Activated gamma-delta T cell (primary cell): ENCODE measurements around the gene ZC3HAV1L.
A peak's percentile ranks its signal among the peaks of the same experiment; 100 is the strongest.
"Not testable (repeated sequence)": the region's sequence is repeated elsewhere in the genome, so short reads cannot be mapped to it uniquely, and the experiment has no call there.

Experiments used
- DNase-seq: peaks from one replicate; lab custom pipeline; 2025; lab: John Stamatoyannopoulos, UW

ZC3HAV1L gene

DNA sequence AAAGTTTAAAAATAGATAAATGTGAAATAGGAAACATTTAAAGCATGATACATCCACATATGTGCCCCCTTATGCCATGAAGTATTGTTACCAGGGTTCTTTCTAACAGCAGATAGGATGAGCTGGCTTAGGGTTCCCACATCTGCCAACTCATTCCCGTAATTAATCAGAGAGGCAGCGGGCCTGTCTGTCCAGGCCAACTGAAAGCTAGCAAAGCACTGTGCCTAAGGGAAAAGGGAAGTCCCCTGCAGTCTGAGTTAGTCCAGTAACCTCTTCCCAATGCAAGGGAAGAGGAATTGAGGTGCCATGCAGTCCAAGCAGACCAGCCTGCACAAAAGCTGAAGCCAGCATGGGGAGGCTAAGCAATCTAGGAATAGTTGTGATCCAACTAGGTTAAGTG lies 18.3 kb upstream of the ZC3HAV1L start:
- DNase-seq: no peak

DNA sequence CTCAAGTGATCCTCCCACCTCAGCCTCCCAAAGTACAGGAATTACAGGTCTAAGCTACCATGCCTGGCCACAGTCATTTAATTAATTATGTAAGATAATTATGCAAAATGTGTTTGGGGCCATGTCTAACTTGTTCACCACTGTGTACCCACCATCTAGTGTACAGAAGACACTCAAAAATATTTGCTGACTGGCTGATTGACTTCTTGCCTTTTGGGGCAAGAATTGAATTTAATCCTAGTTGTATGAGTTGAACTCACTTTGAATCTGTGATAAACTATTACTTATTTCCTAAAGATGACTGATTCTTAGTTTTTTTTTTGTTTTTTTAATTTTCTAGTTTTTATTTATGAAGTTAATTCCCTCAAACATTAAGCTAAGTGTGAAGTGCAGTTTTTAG lies 15.8 kb upstream of the ZC3HAV1L start:
- DNase-seq: no peak

DNA sequence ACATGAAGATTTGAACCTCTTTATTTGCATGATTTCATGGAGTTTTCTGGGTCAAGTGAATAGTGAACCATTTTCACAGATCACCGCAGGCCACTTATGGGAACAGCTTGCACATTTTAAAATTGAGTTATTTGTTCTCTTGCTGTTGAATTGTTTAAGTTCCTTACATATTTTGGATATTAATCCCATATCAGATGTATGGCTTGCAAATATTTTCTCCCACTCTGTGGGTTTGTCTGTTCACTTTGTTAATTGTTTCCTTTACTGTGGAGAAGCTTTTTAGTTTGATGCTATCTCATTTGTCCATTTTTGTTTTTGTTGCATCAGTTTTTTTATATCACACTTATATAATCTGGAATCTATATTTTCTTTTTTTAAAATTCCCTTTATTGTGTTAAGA lies 14.1 kb upstream of the ZC3HAV1L start:
- no peak for DNase-seq

DNA sequence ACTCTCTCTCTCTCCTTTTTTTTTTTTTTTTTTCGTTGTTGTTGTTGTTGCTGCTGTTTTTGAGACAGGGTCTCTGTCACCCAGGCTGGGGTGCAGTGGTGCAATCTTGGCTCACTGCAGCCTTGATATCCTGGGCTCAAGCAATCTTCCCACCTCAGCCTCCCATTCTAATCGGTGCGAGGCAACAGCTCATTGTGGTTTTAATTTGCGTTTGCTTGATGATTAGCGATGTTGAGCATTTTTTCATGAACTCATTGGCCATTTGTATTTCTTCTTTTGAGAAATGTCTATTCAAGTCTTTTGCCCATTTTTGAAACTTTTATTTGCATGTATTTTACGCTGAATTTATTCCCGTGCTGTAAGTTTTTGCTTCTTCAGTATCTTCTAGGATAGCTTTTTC lies 13.3 kb upstream of the ZC3HAV1L start:
- no peak for DNase-seq

DNA sequence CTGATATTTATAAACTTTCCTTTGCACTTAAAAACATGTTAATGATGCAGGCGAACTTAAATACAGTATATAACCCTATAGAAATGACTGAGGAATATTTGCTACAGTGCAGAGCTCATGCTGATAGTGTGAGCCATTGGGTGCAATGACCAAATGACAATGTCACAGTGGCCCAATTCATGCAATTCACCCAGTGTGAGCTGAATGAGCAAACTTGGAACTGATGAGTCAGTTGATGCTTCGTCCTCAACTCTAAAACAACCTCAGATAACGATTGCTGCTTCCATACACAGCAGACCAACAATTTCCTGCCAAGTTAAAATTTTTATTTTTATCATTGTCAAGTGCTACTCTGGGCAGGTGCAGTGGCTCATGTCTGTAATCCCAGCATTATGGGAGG lies 12.1 kb upstream of the ZC3HAV1L start:
- no peak for DNase-seq

DNA sequence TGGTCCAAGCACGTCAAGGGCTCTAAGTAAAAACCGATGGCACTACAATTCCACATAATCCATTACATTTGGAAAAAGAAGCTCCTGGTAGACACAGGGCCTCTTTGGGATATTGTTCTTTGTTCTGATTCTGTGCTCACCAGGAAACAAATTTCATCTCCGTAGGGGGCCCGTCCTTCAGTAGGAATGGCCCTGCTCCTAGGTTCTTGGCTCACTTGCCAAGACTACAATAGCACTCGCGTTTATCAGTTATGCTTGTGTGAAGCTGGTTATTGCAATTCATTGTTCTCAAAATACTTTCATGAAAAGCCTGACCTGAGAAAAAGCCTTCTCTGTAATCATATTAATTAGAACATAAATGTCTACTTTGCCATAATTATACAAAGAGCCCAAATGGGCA lies 10.3 kb upstream of the ZC3HAV1L start:
- no peak for DNase-seq

DNA sequence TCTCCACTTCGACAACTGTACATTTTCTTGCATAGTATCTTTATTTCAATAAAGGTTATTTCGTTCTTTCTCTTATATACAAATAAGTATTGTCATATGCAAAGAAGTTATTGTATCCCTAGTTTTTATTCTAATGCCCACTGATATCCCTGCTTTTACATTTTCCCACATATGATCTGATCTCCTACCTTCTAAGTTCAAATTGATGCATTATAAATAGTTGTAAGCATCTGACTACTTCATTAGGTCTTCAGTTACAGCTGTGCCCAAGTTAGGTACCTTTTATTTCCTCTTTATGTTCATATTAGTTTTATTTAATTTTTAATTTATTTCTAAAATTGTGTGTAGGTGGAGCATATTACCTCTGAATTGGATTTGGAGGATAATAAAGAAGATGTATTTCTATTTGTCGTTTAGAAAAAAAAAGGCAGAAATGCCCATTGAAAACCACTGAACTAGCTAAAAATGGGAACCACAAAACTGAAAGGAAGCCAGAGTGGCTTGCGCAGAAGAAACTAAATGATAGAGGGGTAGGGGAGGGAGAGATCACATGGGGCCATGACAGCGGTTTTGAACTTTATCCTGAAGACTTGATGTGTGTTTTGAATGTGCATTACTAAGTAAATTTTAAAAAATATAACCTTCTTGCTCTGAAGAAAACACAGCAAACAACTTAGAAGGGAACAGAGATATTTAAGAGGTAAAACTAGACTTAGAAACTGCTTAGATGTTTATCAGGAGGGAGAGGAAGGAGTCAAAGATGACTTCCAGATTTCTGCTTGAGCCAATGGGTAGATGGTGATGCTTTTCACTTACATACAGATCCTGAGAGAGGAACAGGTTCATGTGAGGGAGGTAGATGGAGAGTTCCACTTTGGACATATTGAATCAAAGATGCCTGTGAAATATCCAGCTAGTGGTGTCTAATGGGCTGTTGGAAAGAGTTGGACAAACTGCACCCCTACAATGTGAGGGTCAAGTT lies 9.3 kb upstream of the ZC3HAV1L start:
- no peak for DNase-seq

DNA sequence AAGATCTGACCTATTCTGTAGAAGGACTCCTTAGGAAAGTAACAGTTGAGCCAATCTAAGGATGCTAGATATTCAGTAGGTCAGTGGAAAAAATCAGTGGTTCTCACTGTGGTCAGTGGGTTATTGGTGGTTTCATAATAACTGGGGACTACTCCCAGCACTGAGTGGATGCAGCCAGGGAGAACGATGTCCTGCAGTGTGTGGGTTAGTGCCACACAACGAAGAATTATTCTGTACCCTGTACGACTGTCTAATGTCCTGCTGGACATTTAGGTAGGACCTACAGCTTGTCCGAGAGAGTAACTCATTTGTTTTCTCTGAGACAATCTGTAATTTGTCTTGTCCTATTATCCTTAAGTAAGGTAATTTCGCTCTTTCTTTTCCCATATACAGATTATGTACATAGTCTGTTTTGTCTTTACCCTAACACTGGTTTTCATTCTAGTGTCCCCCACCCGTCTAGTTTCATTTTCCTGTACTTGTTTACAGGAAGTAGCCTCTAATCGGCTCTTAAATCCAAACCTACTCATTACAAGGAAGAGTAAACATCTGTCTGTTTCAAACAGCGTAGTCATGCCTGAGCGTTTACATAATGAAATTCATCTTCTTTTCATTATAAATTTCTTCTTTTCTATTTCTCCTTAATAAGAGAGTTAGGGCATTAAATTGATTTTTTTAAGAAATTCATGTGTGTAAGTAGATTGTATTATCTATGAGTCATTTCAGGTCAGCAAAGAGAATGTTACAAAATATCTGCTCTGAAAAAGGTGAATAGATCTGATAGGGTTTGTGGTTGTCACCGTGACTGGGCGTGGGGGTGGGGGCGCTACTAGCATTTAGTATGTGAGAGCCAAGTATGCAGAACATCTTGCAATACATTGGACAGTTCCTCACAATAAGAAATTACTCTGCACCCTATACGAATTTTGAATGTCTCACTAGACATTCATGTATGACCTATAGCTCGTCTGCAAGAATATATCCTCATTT lies 8.3 kb upstream of the ZC3HAV1L start:
- DNase-seq: peak; percentile 46

DNA sequence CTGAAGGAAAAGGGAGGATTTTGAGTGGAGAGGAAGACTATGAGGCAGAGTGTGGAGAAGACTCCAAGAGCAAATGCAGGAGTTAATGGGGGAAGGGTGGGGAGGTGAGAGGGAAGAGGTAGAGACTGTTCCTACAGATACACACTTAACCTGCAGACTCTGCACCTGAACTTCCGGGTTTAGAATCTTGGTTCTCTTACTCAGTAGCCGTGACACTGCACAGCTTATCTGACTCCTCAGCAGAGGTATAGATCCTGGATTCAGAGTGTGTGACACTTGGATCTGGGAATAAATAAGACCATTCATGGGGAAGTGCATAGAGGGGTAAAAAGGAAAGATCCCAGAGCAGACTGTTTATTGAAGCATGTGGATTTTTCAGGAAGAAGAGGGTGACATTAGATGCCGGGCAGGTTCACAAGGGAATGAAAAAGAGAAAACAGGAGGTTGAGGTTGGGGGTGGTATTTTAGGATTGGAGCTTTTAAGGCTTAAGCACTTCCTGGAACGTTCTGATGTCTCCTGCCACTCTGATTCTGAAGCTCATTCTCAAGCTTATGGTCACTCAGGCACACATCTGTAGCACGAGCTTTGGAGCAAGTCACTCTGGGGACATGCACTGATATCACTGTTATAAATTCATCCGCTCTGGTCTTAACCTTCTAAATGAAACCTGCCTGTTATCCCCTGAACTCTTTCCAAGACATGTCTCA lies 5.7 kb upstream of the ZC3HAV1L start:
- DNase-seq: no peak

DNA sequence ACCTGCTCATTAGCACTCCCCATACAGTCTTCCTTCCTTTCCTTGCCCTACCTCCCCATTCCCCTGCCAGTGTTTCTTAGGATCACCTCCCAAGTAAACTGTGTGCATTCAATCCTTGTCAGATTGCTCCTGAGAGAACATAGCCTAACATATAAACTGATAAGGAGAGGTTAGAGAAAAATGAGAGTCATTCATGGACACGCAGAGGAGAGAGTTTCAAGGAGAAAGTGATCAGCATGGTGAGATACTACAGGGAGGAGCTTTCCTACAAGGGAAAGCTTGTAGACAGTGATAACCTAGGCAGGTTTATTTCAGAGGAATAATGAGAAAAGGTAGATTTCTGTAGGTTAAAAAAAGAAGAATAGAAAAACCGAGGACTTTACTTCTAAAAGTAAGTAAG lies 2.8 kb upstream of the ZC3HAV1L start:
- DNase-seq: no peak

DNA sequence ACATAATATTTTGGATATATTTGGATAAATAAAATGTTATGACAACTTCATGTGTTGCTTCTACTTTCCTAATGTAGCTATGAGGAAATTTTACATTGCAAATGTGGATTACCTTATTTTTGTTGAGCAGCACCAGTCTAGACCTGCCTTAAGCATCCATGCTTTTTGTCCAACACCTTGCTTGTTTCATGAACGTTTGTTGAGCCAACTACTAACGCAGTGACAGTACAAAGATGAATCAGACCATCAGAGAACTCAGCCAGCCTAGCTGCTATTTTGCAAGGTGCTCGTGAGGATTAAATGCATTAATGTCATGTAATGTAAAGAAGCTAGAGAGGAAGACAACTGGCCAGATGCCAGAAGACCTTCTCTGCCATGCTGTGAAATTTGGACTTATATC lies 1.1 kb upstream of the ZC3HAV1L start:
- no peak for DNase-seq

DNA sequence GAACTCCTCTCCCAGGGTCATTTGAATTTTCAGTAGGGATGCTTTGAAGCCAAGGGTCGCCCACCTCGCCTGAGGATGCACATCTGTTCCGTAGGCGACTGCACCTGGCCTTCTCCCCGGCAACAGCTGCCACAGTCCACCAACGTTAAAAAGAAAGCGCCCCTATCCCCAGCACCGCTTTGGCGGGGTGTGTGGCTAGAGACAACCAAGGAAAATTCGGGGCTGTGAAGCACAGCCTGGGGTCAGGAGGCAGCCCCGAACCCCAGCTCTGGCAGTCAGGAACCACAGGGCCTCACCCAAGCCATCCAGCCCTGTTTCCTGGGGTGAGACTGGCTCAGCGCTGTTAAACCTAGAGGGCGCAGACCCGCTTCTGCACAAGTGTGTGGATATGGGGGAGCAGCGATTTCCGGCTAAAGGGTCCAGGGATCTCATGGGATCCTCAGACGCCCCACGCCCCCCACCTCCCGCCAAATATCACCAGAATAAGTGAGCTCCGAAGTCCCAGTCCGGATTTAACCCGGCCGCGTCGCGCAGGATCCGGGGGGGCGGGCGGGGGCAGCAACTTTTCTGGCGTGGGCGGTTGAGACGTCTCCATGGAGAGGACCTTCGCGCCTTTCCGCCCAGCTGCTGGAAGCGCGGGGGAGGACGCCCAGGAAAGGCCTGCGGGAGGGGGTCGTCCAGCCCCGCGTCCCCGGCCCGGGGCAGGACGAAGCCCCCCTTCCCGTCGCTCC lies 822 bp downstream of the ZC3HAV1L start:
- peak; percentile 17 for DNase-seq

DNA sequence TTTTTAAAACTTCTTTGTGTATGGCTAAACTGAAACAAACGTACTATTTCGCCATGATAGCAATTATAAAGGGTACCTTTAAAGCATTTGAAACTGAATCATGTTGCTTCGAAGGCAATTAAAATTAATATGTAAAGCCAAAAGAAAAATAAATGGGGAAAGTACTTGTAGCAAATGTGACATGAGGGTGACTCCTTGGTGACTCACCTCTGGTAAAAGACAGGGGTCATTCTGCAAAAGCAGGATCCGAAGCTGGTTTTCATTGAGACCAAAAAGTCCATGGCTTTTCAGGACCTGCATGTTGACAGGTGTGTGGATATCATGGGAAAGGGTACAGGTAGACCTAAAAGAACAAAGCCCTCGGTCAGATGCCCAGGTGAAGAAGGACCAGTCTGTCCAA lies 1.5 kb downstream of the ZC3HAV1L start:
- DNase-seq: no peak

DNA sequence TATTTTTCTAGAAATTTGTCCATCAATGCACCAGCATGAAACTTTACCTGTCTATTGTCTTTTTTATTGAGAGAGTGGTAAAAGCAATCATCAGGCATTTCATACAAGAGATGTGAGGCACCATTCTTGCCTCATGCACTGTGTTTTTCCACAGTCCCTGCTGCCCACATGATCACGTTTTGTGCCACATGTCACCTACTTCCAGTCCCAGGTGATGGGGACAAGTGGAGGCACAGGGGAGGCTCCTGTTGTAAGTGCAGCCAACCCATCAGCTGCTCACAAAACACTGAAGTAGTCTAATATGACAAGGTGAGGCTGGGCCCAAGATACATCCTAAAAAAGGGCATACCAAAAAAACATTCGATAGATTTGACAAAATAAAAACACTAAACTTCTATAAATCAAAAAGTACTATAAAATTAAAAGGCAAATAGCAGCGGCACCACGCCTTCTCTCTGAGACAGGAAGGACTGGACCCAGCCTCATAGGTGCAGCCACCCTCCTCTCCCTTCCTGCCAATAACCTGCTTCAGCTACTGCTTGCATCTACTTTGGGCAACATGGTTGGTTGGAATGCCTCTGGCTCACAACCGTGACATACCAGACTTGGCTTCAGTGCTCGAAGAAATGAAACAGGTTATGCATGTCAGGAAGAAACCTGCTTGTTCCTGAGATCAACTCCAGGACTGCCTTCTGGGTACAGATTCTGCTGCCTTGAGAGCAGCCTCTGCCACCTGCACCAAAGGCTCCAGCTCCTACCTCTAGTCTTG lies 2.3 kb downstream of the ZC3HAV1L start:
- no peak for DNase-seq

DNA sequence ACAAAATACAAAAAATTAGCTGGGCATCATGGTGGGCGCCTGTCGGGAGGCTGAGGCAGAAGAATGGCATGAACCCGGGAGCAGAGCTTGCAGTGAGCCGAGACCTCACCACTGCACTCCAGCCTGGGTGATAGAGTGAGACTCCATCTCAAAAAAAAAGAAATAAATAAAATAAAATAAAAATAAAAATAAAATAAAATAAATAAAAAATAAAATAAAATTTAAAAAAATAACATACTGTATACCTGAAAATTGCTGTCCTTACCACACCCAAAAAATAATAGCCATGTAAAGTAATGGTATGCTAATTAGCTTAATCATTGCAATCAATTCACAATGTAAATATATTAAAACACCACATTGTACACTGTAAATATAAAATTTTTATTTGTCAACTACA lies 3.4 kb downstream of the ZC3HAV1L start:
- no peak for DNase-seq

DNA sequence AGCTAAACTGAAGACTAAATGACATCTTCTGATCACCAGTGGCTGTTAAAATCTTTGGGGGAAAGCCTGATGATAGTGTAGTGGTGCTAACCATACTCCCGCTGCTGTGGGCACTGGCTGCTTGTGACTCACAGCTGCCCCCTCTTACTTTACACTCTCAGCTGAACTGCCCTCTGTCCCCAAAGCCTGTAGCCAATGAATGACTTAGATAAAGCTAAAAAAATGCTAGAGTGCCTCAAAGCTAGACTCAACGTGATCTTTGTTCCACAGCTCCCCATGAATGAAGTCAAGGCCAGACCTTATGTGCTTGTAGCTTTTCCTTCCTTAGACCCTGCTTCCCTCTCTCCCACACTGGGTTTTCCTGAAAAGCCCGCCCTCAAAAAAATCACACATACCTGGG lies 6.5 kb downstream of the ZC3HAV1L start:
- no peak for DNase-seq

DNA sequence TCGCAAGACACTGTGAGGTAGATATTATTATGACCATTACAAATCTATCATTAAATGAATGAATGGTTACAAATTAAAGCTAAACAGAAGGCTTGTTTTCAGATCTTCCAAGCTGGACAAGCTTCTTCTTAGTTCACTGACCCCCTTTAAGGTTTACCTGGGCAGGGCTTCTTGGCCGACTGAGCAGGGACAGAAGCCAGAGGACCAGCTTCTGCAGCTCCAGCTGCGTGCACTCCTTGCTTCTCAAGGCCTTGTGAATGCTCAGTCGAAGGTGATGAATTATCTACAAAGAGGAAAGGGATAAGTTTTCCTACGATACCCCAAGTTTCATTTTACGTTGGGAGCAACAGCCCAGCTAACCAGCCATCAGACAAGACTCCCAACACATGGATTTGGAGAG lies 9.3 kb downstream of the ZC3HAV1L start:
- DNase-seq: no peak

DNA sequence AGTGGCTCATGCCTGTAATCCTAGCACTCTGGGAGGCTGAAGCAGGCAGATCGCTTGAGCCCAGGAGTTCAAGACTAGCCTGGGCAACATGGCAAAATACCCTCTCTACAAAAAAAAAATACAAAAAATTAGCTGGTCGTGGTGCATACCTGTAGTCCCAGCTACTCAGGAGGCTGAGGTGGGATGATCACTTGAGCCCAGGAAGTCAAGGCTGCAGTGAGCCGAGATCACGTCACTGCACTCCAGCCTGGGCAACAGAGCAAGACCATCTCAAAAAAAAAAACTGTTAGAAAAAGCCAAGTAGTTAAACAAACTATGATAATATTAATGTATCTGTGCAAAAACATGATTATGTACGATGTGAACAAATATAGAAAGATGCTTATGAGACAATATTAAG lies 10.0 kb downstream of the ZC3HAV1L start:
- not testable (repeated sequence) for DNase-seq

DNA sequence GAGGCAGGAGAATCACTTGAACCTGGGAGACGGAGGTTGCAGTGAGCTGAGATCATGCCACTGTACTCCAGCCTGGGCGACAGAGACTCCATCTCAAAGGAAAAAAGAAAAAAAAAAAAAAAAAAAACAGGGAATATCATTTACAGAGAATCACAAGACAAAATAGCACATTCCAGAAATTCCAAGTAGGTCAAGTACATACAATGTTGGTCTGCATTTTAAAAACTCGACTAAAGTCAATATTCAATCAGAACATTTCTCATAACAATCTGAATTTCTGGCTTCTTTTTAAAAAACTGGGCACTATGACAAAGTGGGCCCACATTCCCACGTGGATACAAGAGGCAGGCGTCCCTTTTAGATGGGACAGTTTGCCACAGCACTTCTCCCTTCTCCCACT lies 12.8 kb downstream of the ZC3HAV1L start:
- DNase-seq: no peak

DNA sequence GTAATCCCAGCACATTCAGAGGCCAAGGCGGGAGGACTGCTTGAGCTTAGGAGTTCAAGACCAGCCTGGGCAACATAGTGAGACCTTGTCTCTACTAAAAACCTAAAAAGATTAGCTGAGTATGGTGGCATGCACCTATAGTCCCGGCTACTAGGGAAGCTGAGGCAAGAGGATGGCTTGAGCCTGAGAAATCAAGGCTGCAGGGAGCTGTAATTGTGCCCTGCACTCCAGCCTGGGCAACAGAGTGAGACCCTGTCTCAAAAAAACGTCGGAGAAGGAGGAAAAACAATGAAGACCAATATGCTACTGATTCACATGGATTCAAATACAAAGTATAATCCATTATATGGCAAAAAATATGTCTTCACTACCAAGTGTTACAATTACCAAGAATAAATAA lies 13.6 kb downstream of the ZC3HAV1L start:
- DNase-seq: no peak

DNA sequence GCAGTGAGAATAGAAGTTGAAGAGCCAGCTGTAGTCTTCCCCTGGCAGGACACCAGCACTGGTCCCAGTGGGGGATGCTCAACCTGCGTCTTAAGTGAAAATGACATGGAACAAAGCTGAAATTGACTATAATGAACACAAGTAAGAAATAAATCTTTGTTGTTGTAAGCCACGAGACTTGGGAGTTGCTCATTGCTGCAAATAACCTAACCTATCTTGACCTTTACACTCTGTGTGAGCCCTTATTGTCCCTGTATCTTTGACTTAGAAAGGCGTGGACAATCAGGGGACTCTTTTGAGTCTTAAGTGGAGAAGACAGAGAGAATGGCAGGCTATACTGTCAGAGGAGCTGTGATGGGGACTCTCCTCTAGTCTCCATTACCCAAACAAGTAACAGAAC lies 16.9 kb downstream of the ZC3HAV1L start:
- no peak for DNase-seq
